22Rv1 (cell line): Measurements from ENCODE around the gene L1TD1.
"Not testable (repeated sequence)": the region's sequence is repeated elsewhere in the genome, so short reads cannot be mapped to it uniquely, and the experiment has no call there.

Experiments used
- CTCF ChIP-seq: fragments of 450-650 bp; IDR thresholded peaks from 2 replicates; pipeline ENCODE4 v1.5.1; 2017; ENCODE audit warnings: mild to moderate bottlenecking
- ZFX ChIP-seq: fragments of 450-650 bp; IDR thresholded peaks from 2 replicates; pipeline ENCODE4 v1.6.1; 2017; ENCODE audit warnings: antibody characterized with exemption, borderline replicate concordance

GRCh38 chr1:62180054-62180453 lies 14.6 kb upstream of the L1TD1 start:
- TF ChIP-seq CTCF, ZFX: not testable (repeated sequence)
